Activated T-cell treated with anti-CD3 and anti-CD28 coated beads, Interleukin-2, amount 50 U/mL, for 24 hours (primary cell): ENCODE results near the gene DLG2.

Experiments
- DNase-seq: peaks from one replicate; pipeline ENCODE4 v3.0.0-alpha.2; 2020
- H3K27ac Mint-ChIP-seq: 2 replicates; pipeline ENCODE4 v1.8.0; 2020; ENCODE audit warnings: mild to moderate bottlenecking, mixed read lengths
- H3K27me3 Mint-ChIP-seq: 2 replicates; pipeline ENCODE4 v1.8.0; 2020; ENCODE audit warnings: mixed read lengths
- H3K36me3 Mint-ChIP-seq: 2 replicates; pipeline ENCODE4 v1.8.0; 2020; ENCODE audit warnings: low read depth, mixed read lengths
- H3K4me1 Mint-ChIP-seq: 2 replicates; pipeline ENCODE4 v1.8.0; 2020; ENCODE audit warnings: low read depth, mixed read lengths
- H3K4me3 Mint-ChIP-seq: 2 replicates; pipeline ENCODE4 v1.8.0; 2020; ENCODE audit warnings: mild to moderate bottlenecking, moderate library complexity, mixed read lengths
- H3K9me3 Mint-ChIP-seq: 2 replicates; pipeline ENCODE4 v1.8.0; 2020; ENCODE audit warnings: mixed read lengths

Gene DLG2

GRCh38 chr11:83629775-83630174 is 1997.4 kb downstream of the DLG2 start:
- Mint-ChIP-seq H3K9me3 (no peaks in the 10 kb centered on the region), H3K4me3 (no peak overlapping the region), H3K4me1 (no peaks in the 10 kb centered on the region), H3K27ac (no peak overlapping the region), H3K36me3 (no peaks in the 10 kb centered on the region), H3K27me3 (no peaks in the 10 kb centered on the region)
- no peak for DNase-seq

GRCh38 chr11:83628622-83629355 is 1998.4 kb downstream of the DLG2 start:
- Mint-ChIP-seq H3K27me3 (no peaks in the 10 kb centered on the region), H3K9me3 (no peaks in the 10 kb centered on the region), H3K4me1 (no peaks in the 10 kb centered on the region), H3K4me3 (no peak overlapping the region), H3K36me3 (no peaks in the 10 kb centered on the region), H3K27ac (no peak overlapping the region)
- DNase-seq: no peak

GRCh38 chr11:83625336-83625735 is 2001.8 kb downstream of the DLG2 start:
- Mint-ChIP-seq H3K9me3 (no peaks in the 10 kb centered on the region), H3K4me3 (no peak overlapping the region), H3K4me1 (no peaks in the 10 kb centered on the region), H3K27me3 (no peaks in the 10 kb centered on the region), H3K36me3 (no peaks in the 10 kb centered on the region), H3K27ac (no peak overlapping the region)
- no peak for DNase-seq

DNA sequence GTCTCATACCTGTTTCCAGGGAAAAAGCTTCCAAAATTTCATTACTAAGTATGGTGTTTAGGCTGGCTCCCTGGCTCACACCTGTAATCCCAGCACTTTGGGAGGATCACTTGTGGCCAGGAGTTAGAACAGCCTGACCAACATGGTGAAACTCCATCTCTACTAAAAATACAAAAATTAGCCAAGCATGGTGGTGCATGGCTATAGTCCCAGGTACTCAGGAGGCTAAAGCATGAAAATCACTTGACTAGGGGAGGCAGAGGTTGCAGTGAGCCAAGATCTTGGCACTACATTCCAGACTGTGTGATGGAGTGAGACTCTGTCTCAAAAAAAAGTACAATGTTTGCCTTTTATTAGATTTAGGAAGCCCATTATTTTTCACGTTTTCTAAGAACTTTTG is 2009.5 kb downstream of the DLG2 start:
- no peak for DNase-seq
- Mint-ChIP-seq H3K4me3 (no peak overlapping the region), H3K27ac (no peak overlapping the region), H3K36me3 (no peaks in the 10 kb centered on the region), H3K27me3 (no peaks in the 10 kb centered on the region), H3K9me3 (no peaks in the 10 kb centered on the region), H3K4me1 (no peaks in the 10 kb centered on the region)

- no peak for DNase-seq
- Mint-ChIP-seq H3K27ac (no peak overlapping the region), H3K4me3 (no peak overlapping the region), H3K9me3 (no peaks in the 10 kb centered on the region), H3K27me3 (no peaks in the 10 kb centered on the region), H3K4me1 (no peaks in the 10 kb centered on the region), H3K36me3 (no peaks in the 10 kb centered on the region)
Measured at GRCh38 chr11:83613767-83614121, 2013.4 kb downstream of the DLG2 start.

- Mint-ChIP-seq H3K27ac (no peak overlapping the region), H3K9me3 (no peaks in the 10 kb centered on the region), H3K4me3 (no peak overlapping the region), H3K36me3 (no peaks in the 10 kb centered on the region), H3K4me1 (no peaks in the 10 kb centered on the region), H3K27me3 (no peaks in the 10 kb centered on the region)
- no peak for DNase-seq
Measured at GRCh38 chr11:83612891-83613766, 2014.0 kb downstream of the DLG2 start.

DNA sequence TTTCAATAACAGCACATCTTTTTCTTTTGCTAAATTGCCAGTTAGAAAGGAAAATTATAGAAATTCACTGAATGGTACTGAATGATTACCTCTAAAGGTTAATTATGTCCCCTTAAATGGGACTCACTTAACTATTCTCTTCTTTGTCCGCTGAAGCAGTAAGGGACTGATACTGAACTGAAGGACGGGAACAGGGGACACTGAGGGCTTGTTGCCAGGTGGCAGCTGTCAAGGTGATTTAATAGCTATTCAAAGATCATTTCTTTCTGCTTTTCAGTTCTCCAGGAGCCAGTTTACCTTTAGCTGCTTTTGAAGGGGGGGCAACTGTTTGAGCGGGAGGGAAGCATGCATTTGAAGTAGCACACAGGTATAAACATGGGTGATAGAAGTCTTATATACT is 2015.5 kb downstream of the DLG2 start:
- H3K27me3 Mint-ChIP-seq: no peaks in the 10 kb centered on the region
- H3K4me3 Mint-ChIP-seq: no peak overlapping the region
- H3K9me3 Mint-ChIP-seq: no peaks in the 10 kb centered on the region
- no peak overlapping the region for H3K27ac Mint-ChIP-seq
- no peaks in the 10 kb centered on the region for H3K36me3 Mint-ChIP-seq
- no peak for DNase-seq
- H3K4me1 Mint-ChIP-seq: no peaks in the 10 kb centered on the region

GRCh38 chr11:83611031-83611430 is 2016.1 kb downstream of the DLG2 start:
- Mint-ChIP-seq H3K4me1 (no peaks in the 10 kb centered on the region), H3K36me3 (no peaks in the 10 kb centered on the region), H3K27ac (no peak overlapping the region), H3K9me3 (no peaks in the 10 kb centered on the region), H3K4me3 (no peak overlapping the region), H3K27me3 (no peaks in the 10 kb centered on the region)
- DNase-seq: no peak

GRCh38 chr11:83609191-83609590 is 2018.0 kb downstream of the DLG2 start:
- Mint-ChIP-seq H3K9me3 (no peaks in the 10 kb centered on the region), H3K4me1 (no peaks in the 10 kb centered on the region), H3K4me3 (no peak overlapping the region), H3K27me3 (no peaks in the 10 kb centered on the region), H3K36me3 (no peaks in the 10 kb centered on the region), H3K27ac (no peak overlapping the region)
- no peak for DNase-seq

- Mint-ChIP-seq H3K27me3 (no peaks in the 10 kb centered on the region), H3K4me3 (no peak overlapping the region), H3K4me1 (no peaks in the 10 kb centered on the region), H3K27ac (no peak overlapping the region), H3K36me3 (no peaks in the 10 kb centered on the region), H3K9me3 (no peaks in the 10 kb centered on the region)
- no peak for DNase-seq
Measured at GRCh38 chr11:83608571-83608970, 2018.6 kb downstream of the DLG2 start.

GRCh38 chr11:83601914-83602527 is 2025.1 kb downstream of the DLG2 start:
- no peak for DNase-seq
- Mint-ChIP-seq H3K4me1 (no peaks in the 10 kb centered on the region), H3K36me3 (no peaks in the 10 kb centered on the region), H3K4me3 (no peak overlapping the region), H3K9me3 (no peaks in the 10 kb centered on the region), H3K27ac (no peak overlapping the region), H3K27me3 (no peaks in the 10 kb centered on the region)

GRCh38 chr11:83601201-83601913 is 2025.8 kb downstream of the DLG2 start:
- DNase-seq: no peak
- Mint-ChIP-seq H3K27me3 (no peaks in the 10 kb centered on the region), H3K9me3 (no peaks in the 10 kb centered on the region), H3K27ac (no peak overlapping the region), H3K36me3 (no peaks in the 10 kb centered on the region), H3K4me3 (no peak overlapping the region), H3K4me1 (no peaks in the 10 kb centered on the region)

GRCh38 chr11:83600661-83601060 is 2026.5 kb downstream of the DLG2 start:
- no peaks in the 10 kb centered on the region for H3K9me3 Mint-ChIP-seq

DNA sequence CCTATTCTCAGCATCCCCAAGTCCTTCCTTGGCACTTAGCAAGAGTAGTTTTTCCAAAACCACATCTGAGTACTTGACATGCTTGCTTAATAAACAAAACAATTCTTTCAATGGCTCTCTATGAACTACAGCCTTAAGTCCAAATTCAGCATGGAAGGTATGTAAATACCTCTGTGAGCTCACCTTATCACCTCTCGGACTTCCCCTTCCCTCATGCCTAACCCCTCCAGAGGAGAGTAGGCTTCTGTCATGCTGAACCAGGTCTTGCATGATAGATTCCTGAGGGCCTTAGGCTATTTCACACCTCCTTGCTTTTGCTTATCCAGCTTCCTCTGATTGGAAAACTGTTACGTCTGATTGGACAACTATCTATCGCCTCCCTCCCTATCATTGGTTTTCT is 2028.1 kb downstream of the DLG2 start:
- H3K4me3 Mint-ChIP-seq: no peak overlapping the region
- H3K27ac Mint-ChIP-seq: no peak overlapping the region
- no peaks in the 10 kb centered on the region for H3K27me3 Mint-ChIP-seq
- H3K4me1 Mint-ChIP-seq: no peaks in the 10 kb centered on the region
- peaks cover 1% of the 10 kb centered on the region for H3K9me3 Mint-ChIP-seq
- no peak for DNase-seq
- H3K36me3 Mint-ChIP-seq: no peaks in the 10 kb centered on the region

More at GRCh38 chr11:83600661-83601060, 2026.5 kb downstream of the DLG2 start:
- DNase-seq: no peak
- Mint-ChIP-seq H3K36me3 (no peaks in the 10 kb centered on the region), H3K27me3 (no peaks in the 10 kb centered on the region), H3K4me3 (no peak overlapping the region), H3K4me1 (no peaks in the 10 kb centered on the region), H3K27ac (no peak overlapping the region)
